Lower leg skin (tissue), 4 donors: ENCODE results near the gene CSNK1G1. TPM values are rescaled to one million over a fixed set of nuclear protein-coding genes. Genes with fewer than 3 reads are reported as not detected.

ENCODE experiments used
- DNase-seq, 2 donors: peaks; one replicate each; pipeline ENCODE4 v3.0.0-alpha.2; 2019; ENCODE audit warnings: low spot score in 2 of 2
- H3K4me3 ChIP-seq: fragments of 200-600 bp; sonication (generic); 2 replicates; pipeline ENCODE4 v1.5.1; 2017; ENCODE audit warnings: mild to moderate bottlenecking, low read depth; ENCODE audit not compliant: poor library complexity, severe bottlenecking
- POLR2A ChIP-seq, 2 donors: fragments of 450-650 bp; IDR thresholded peaks; one replicate each; pipeline ENCODE4 v1.6.1; 2016 to 2017; ENCODE audit warnings: antibody characterized with exemption in 2 of 2, mild to moderate bottlenecking in 1 of 2, moderate library complexity in 1 of 2
- WGBS, 2 donors: methylation state at CpG; one replicate each; pipeline ENCODE4 v1.1.5; 2018; 5-methylcytosine and 5-hydroxymethylcytosine counted together
- intact Hi-C: fragments of 100-400 bp; cut with DNase I; formaldehyde crosslinking; loops from one replicate; pipeline ENCODE4 v1.15.0; 2023; ENCODE audit warnings: low total_unique reads
- total RNA-seq, 4 donors: library from RNA; depleted of rRNA; stranded (reverse); fragments of >200 nt; gene quantifications; one replicate each; pipeline ENCODE4 v1.1.0, GENCODE V29; 2016
- TF ChIP-seq, protein P1 (sequence below), 3 donors: fragments of 450-650 bp; IDR thresholded peaks; one replicate each; pipeline ENCODE4 v1.5.1; 2016; ENCODE audit warnings: antibody characterized with exemption in 3 of 3, mild to moderate bottlenecking in 3 of 3, moderate library complexity in 2 of 3

CSNK1G1 gene
- total RNA-seq, 4 donors from 2014 or later: 11.9 to 16.7 (median 14.1) TPM

- TF ChIP-seq, protein P1, sequence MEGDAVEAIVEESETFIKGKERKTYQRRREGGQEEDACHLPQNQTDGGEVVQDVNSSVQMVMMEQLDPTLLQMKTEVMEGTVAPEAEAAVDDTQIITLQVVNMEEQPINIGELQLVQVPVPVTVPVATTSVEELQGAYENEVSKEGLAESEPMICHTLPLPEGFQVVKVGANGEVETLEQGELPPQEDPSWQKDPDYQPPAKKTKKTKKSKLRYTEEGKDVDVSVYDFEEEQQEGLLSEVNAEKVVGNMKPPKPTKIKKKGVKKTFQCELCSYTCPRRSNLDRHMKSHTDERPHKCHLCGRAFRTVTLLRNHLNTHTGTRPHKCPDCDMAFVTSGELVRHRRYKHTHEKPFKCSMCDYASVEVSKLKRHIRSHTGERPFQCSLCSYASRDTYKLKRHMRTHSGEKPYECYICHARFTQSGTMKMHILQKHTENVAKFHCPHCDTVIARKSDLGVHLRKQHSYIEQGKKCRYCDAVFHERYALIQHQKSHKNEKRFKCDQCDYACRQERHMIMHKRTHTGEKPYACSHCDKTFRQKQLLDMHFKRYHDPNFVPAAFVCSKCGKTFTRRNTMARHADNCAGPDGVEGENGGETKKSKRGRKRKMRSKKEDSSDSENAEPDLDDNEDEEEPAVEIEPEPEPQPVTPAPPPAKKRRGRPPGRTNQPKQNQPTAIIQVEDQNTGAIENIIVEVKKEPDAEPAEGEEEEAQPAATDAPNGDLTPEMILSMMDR (IDR thresholded peaks at IDR 0.05): no peak
- TF ChIP-seq POLR2A (IDR thresholded peaks at IDR 0.05): no peak
- intact Hi-C loops: no loop called here
- WGBS, 2 donors: 54 to 57% methylated on average over 3 of the region's 3 CpGs
- no peak overlapping the region for H3K4me3 ChIP-seq
- no peak for DNase-seq
Observed at GRCh38 chr15:64209680-64210334, 146.2 kb downstream of the CSNK1G1 start.

DNA sequence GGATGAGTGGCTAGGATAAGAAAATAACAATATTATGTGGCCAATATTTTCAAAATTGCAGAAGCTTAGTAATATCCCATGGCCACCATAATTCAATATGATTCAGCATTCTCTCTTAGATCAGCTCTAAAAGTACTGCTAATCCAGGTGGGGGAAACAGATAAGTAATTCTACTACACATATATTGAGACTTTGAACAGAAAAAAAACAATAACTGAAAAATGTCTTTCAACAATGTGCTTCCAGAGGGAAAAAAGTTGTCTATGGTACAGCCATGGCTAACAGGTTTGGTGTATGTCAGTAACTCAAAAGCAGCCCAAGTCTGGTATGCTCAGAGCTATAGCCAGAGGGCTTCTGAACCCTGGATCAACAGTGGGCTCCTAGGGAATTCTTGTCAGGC, 150.8 kb downstream of the CSNK1G1 start:
- TF ChIP-seq, protein P1 (IDR thresholded peaks at IDR 0.05): no peak
- TF ChIP-seq POLR2A (IDR thresholded peaks at IDR 0.05): no peak
- no peak overlapping the region for H3K4me3 ChIP-seq
- intact Hi-C loops: no loop called here
- no peak for DNase-seq

DNA sequence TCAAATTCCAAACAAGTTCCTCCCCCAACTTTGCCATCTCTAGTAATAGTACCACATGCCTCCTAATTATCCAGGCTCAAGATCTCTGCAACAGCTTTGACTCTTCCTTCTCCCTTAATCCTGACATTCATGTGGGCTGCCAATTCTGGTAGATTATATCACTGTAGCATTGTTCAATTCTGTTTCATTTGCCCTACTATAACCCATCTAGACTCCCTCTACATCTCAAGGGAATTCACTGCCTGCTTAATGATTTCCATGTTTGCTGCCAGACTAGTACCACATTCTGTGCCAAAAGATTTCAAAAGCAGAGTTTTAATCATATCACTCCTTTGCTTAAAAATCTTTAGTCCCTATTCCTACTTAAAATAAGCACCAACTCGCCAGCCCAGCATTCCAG, 158.5 kb downstream of the CSNK1G1 start:
- no peak for TF ChIP-seq POLR2A (IDR thresholded peaks at IDR 0.05)
- TF ChIP-seq, protein P1 (IDR thresholded peaks at IDR 0.05): no peak
- no peak overlapping the region for H3K4me3 ChIP-seq
- DNase-seq: no peak
- intact Hi-C loops: no loop called here
- WGBS, 2 donors: 49 to 64% methylated on average over 1 of the region's 1 CpG

DNA sequence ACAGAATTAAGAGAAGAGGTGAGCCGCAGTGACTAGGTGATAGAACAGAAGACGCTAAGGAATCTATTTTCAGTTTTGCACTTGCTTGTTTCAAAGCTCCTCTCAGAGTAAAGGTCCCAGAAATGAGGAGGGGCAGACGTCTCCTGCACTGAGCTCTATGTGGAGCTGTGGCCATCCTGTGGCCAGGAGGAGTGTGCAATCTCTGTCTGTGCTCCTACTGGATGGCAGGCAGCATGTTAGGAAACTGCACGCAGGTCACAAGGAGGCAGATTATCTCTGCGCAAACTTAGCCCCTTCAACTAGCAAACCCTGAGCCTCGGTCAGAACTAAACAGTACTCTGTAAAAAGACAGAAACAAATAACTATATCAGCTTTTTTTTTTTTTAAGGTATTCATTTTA, 162.0 kb downstream of the CSNK1G1 start:
- DNase-seq: no peak
- WGBS, 2 donors: 95% methylated on average over 6 of the region's 6 CpGs
- H3K4me3 ChIP-seq: no peak overlapping the region
- intact Hi-C loops: no loop called here
- TF ChIP-seq, protein P1 (IDR thresholded peaks at IDR 0.05): no peak
- TF ChIP-seq POLR2A (IDR thresholded peaks at IDR 0.05): no peak

DNA sequence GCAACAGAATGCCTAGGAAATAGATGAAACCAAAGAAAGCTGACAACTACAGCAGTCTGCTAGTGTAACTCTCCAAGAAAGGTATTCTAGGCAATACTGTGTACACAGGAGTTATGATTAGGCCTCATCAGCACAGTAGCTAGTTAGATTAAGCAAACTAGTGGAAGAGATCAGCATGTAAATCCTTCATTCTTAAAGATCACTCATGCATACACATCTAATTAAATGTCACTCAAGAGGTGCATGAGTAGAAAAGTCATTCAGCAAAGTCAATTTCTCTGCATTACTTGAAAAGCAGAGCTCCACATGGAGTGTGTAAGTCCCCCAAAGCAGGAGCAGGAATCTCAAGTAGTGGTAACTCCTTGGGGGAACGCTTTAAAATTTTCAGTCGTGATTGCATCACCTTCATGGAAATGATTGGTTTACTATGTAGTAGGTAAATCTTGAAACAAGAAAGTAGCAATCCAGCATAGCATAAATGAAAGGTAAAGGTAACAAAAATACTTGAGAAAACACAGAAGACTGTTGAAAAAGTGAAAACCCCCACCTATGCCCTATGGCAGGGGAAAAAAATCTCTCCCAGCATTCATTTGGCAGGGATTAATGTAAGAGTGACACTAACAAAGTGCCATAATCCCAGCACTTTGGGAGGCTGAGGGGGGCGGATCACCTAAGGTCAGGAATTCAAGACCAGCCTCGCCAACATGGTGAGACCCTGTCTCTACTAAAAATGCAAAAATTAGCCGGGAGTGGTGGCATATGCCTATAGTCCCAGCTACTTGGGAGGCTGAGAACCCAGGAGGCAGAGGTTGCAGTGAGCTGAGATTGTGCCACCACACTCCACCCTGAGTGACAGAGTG, 163.8 kb downstream of the CSNK1G1 start:
- 91 to 96% methylated on average over 5 of the region's 5 CpGs for WGBS, 2 donors
- no peak for DNase-seq
- intact Hi-C loops: no loop called here
- H3K4me3 ChIP-seq: no peak overlapping the region
- TF ChIP-seq POLR2A (IDR thresholded peaks at IDR 0.05): no peak
- TF ChIP-seq, protein P1 (IDR thresholded peaks at IDR 0.05): no peak
